GM18526 (cell line): ENCODE measurements around the gene METTL27.

Experiments used
- POLR2A ChIP-seq: IDR thresholded peaks from 3 replicates; pipeline ENCODE4 v1.6.1; 2011; ENCODE audit not compliant: insufficient read length; ENCODE audit errors: extremely low read depth

METTL27 gene

GRCh38 chr7:73810998-73811360, 31.3 kb downstream of the METTL27 start:
- TF ChIP-seq POLR2A = no peak

- no peak for TF ChIP-seq POLR2A
Observed at GRCh38 chr7:73809467-73809951, 32.8 kb downstream of the METTL27 start.

- no peak for TF ChIP-seq POLR2A
Observed at GRCh38 chr7:73802459-73802858, 39.9 kb downstream of the METTL27 start.

DNA sequence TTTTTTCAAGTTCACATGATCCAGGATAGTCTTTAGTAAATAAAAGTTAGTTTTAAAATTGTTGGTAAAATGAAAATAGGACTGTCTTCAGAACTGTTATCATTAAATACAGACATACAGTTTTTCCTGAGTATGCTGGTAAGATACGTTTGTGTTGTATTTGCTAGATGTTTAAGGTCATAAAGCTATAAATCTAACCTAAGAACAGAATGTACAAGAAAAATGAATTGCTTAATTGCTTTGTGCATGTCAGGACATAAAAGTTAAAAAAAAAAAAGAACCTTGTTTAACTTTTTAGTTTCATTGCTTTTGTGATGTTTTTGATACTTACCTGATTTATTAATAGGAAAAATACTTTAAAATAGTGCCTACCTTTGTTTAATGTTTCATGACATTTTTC, 40.7 kb downstream of the METTL27 start:
- no peak for TF ChIP-seq POLR2A

GRCh38 chr7:73799282-73800141, 42.8 kb downstream of the METTL27 start:
- no peak for TF ChIP-seq POLR2A

DNA sequence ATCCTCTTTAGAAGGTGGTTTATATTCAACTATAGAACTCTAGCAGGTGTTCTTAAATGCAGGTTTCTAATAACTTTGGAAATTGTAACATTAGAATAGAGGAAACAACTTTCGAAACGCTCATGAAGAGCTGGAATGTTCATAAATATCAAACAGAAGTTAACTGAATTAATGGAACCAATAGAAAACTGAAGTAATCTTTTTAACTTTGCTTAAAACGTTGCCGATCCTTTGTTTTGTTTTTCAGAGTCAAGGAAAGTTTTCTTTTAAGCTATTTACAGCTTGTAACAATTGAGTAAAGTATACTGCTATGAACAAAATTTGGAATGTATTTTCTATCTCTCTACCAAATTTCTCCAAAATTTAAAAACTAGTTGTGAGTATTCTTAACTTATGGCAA, 53.3 kb downstream of the METTL27 start:
- no peak for TF ChIP-seq POLR2A

GRCh38 chr7:73786588-73786987, 55.7 kb downstream of the METTL27 start:
- no peak for TF ChIP-seq POLR2A
